HG02798 (cell line): ENCODE results near the gene NR2F1.
A peak's percentile ranks its signal among the peaks of the same experiment; 100 is the strongest.

Source experiments
- ATAC-seq: cut with Tn5 transposase; IDR thresholded peaks from one replicate; pipeline ENCODE4 v1.9.1; 2021; ENCODE audit warnings: mild to moderate bottlenecking; ENCODE audit not compliant: unreplicated experiment, poor library complexity

The NR2F1 gene

GRCh38 chr5:93603078-93603792 is 20.2 kb downstream of the NR2F1 start:
- ATAC-seq: no peak

GRCh38 chr5:93603793-93604643 is 21.0 kb downstream of the NR2F1 start:
- ATAC-seq: no peak

- ATAC-seq: no peak
Observed at GRCh38 chr5:93604644-93605515, 21.9 kb downstream of the NR2F1 start.

- no peak for ATAC-seq
Observed at GRCh38 chr5:93606382-93606752, 23.3 kb downstream of the NR2F1 start.

- ATAC-seq: peak; percentile 90
Observed at GRCh38 chr5:93607367-93608258, 24.6 kb downstream of the NR2F1 start.

GRCh38 chr5:93608855-93609254 is 25.8 kb downstream of the NR2F1 start:
- ATAC-seq: no peak

GRCh38 chr5:93609762-93610161 is 26.7 kb downstream of the NR2F1 start:
- no peak for ATAC-seq

GRCh38 chr5:93610581-93611272 is 27.7 kb downstream of the NR2F1 start:
- ATAC-seq: no peak

- no peak for ATAC-seq
Observed at GRCh38 chr5:93611273-93611975, 28.4 kb downstream of the NR2F1 start.

GRCh38 chr5:93611976-93612854 is 29.2 kb downstream of the NR2F1 start:
- ATAC-seq: no peak

- ATAC-seq: no peak
Observed at GRCh38 chr5:93612855-93613243, 29.8 kb downstream of the NR2F1 start.

GRCh38 chr5:93616538-93617174 is 33.6 kb downstream of the NR2F1 start:
- no peak for ATAC-seq

- ATAC-seq: peak; percentile 98
Observed at GRCh38 chr5:93620487-93621326, 37.7 kb downstream of the NR2F1 start.

- peak; percentile 14 for ATAC-seq
Observed at GRCh38 chr5:93621327-93621798, 38.3 kb downstream of the NR2F1 start.

- no peak for ATAC-seq
Observed at GRCh38 chr5:93622240-93622885, 39.3 kb downstream of the NR2F1 start.

- no peak for ATAC-seq
Observed at GRCh38 chr5:93623153-93623552, 40.1 kb downstream of the NR2F1 start.
